SK-N-SH treated with all-trans-retinoic acid at 6 μM for 48 hours (cell line): Measurements from ENCODE around the gene ARHGAP22.

ENCODE experiments used
- BACH2 ChIP-seq: fragments of 250-450 bp; sonication (Bioruptor Pico); IDR thresholded peaks from 2 replicates; pipeline ENCODE4 v1.9.0; 2021; ENCODE audit warnings: mild to moderate bottlenecking, borderline replicate concordance
- CREB5 ChIP-seq: fragments of 250-450 bp; sonication (Bioruptor Pico); IDR thresholded peaks from 2 replicates; pipeline ENCODE4 v1.5.1; 2020; ENCODE audit warnings: low read depth, mild to moderate bottlenecking, moderate library complexity
- ESRRG ChIP-seq: fragments of 250-450 bp; sonication (Bioruptor Pico); IDR thresholded peaks from 2 replicates; pipeline ENCODE4 v1.6.1; 2021; ENCODE audit warnings: mild to moderate bottlenecking
- ISL1 ChIP-seq: fragments of 250-450 bp; sonication (Bioruptor Pico); IDR thresholded peaks from 2 replicates; pipeline ENCODE4 v2.1.2; 2022; ENCODE audit warnings: mild to moderate bottlenecking, moderate library complexity
- PPARA ChIP-seq: fragments of 250-450 bp; sonication (Bioruptor Pico); IDR thresholded peaks from 2 replicates; pipeline ENCODE4 v1.5.0; 2020; ENCODE audit warnings: mild to moderate bottlenecking, borderline replicate concordance
- RARB ChIP-seq: fragments of 250-450 bp; sonication (Bioruptor Pico); IDR thresholded peaks from 2 replicates; pipeline ENCODE4 v1.8.0; 2021; ENCODE audit warnings: mild to moderate bottlenecking, moderate library complexity
- TCF4 ChIP-seq: fragments of 250-450 bp; sonication (Bioruptor Pico); IDR thresholded peaks from 2 replicates; pipeline ENCODE4 v1.8.0; 2021; ENCODE audit warnings: mild to moderate bottlenecking, moderate library complexity, borderline replicate concordance
- TOX ChIP-seq: fragments of 250-450 bp; sonication (Bioruptor Pico); IDR thresholded peaks from 2 replicates; pipeline ENCODE4 v1.8.0; 2021; ENCODE audit warnings: mild to moderate bottlenecking, moderate library complexity, borderline replicate concordance
- TSHZ2 ChIP-seq: fragments of 250-450 bp; sonication (Bioruptor Pico); IDR thresholded peaks from 2 replicates; pipeline ENCODE4 v1.5.0; 2020; ENCODE audit warnings: mild to moderate bottlenecking, moderate library complexity
- ZFP30 ChIP-seq: fragments of 450-650 bp; formaldehyde crosslinking; IDR thresholded peaks from 2 replicates; pipeline ENCODE4 v1.5.0; 2022; ENCODE audit warnings: mild to moderate bottlenecking, moderate library complexity
- ZNF70 ChIP-seq: fragments of 450-650 bp; formaldehyde crosslinking; IDR thresholded peaks from 2 replicates; pipeline ENCODE4 v1.5.0; 2020; ENCODE audit warnings: mild to moderate bottlenecking, moderate library complexity
- ZNF8 ChIP-seq: fragments of 450-650 bp; formaldehyde crosslinking; IDR thresholded peaks from 2 replicates; pipeline ENCODE4 v1.5.0; 2020; ENCODE audit warnings: mild to moderate bottlenecking, moderate library complexity

GRCh38 chr10:48475943-48476278, 129.0 kb downstream of the ARHGAP22 start:
- TF ChIP-seq ESRRG (CRISPR knock-in tag) (no peak), CREB5 (no peak), ZNF70 (CRISPR knock-in tag) (no peak), BACH2 (no peak), PPARA (CRISPR knock-in tag) (no peak), ZNF8 (CRISPR knock-in tag) (no peak), ZFP30 (CRISPR knock-in tag) (no peak), TCF4 (CRISPR knock-in tag) (no peak), TOX (CRISPR knock-in tag) (no peak), RARB (CRISPR knock-in tag) (no peak), ISL1 (CRISPR knock-in tag) (no peak), TSHZ2 (CRISPR knock-in tag) (no peak)
